PC-9 (cell line): ENCODE results near the gene SERINC5. TPM values are rescaled to one million over a fixed set of nuclear protein-coding genes. Genes with fewer than 3 reads are reported as not detected.
"Not testable (repeated sequence)": the region's sequence is repeated elsewhere in the genome, so short reads cannot be mapped to it uniquely, and the experiment has no call there.

Source experiments
- BruUV-seq: library from RNA; stranded (reverse); fragments of 400-500 nt; replicated peaks from 2 replicates; lab custom pipeline; 2021; lab: Mats Ljungman, UMichigan
- CTCF ChIA-PET: fragments of 300-600 bp; sonication (Branson Sonifier 250); formaldehyde crosslinking; loops from one replicate; lab custom pipeline; 2022; ENCODE audit warnings: antibody characterized with exemption; lab: Charles Lee
- POLR2A ChIA-PET: fragments of 300-600 bp; sonication (Branson Sonifier 250); formaldehyde crosslinking; loops from one replicate; lab custom pipeline; 2022; ENCODE audit warnings: antibody characterized with exemption; ENCODE audit not compliant: unreplicated experiment; lab: Charles Lee
- DNase-seq, 2 experiments: peaks; one replicate each; pipeline versions ENCODE4 v3.0.0 to v3.0.0-alpha.2; 2015 to 2022; ENCODE audit warnings: mixed read lengths in 1 of 2
- H2AFZ ChIP-seq: fragments of 200-600 bp; sonication (generic); 2 replicates; pipeline ENCODE4 v1.8.1; 2017; ENCODE audit warnings: antibody characterized with exemption
- H3F3A ChIP-seq: fragments of 200-600 bp; sonication (generic); 2 replicates; pipeline ENCODE4 v1.8.1; 2017; ENCODE audit warnings: antibody characterized with exemption, mild to moderate bottlenecking, low read depth; ENCODE audit not compliant: insufficient read depth
- H3K27ac ChIP-seq: fragments of 200-600 bp; sonication (generic); 2 replicates; pipeline ENCODE4 v1.6.1; 2016; ENCODE audit warnings: mixed run types
- H3K27me3 ChIP-seq: fragments of 200-600 bp; sonication (generic); 2 replicates; pipeline ENCODE4 v1.6.1; 2016; ENCODE audit warnings: low read depth, mixed run types; ENCODE audit not compliant: insufficient read depth
- H3K36me3 ChIP-seq: fragments of 200-600 bp; sonication (generic); 2 replicates; pipeline ENCODE4 v1.6.1; 2016; ENCODE audit warnings: low read depth, mixed run types
- H3K4me1 ChIP-seq: fragments of 200-600 bp; sonication (generic); replicated peaks from 2 replicates; pipeline ENCODE4 v1.6.1; 2016; ENCODE audit warnings: mixed run types; ENCODE audit not compliant: insufficient read depth
- H3K4me2 ChIP-seq: fragments of 200-600 bp; sonication (generic); 2 replicates; pipeline ENCODE4 v1.6.1; 2017; ENCODE audit warnings: mixed run types
- H3K4me3 ChIP-seq: fragments of 200-600 bp; sonication (generic); 2 replicates; pipeline ENCODE4 v1.6.1; 2016; ENCODE audit warnings: mixed run types
- H3K79me2 ChIP-seq: fragments of 200-600 bp; sonication (generic); 2 replicates; pipeline ENCODE4 v1.6.1; 2017; ENCODE audit warnings: low read depth, mixed run types
- H3K9me2 ChIP-seq: fragments of 200-600 bp; sonication (generic); 2 replicates; pipeline ENCODE4 v1.8.1; 2017; ENCODE audit warnings: mild to moderate bottlenecking; ENCODE audit not compliant: insufficient read depth
- H3K9me3 ChIP-seq: fragments of 200-600 bp; sonication (generic); 2 replicates; pipeline ENCODE4 v1.8.1; 2016; ENCODE audit warnings: low read depth; ENCODE audit not compliant: insufficient read depth
- H4K20me1 ChIP-seq: fragments of 200-600 bp; sonication (generic); 2 replicates; pipeline ENCODE4 v1.8.1; 2017; ENCODE audit not compliant: insufficient read depth
- CTCF ChIP-seq: fragments of 200-600 bp; sonication (generic); conservative IDR thresholded peaks from 2 replicates; pipeline ENCODE4 v1.6.1; 2017; ENCODE audit warnings: mixed run types, antibody characterized with exemption, mild to moderate bottlenecking, moderate library complexity
- EZH2 ChIP-seq: fragments of 200-600 bp; sonication (generic); IDR thresholded peaks from 2 replicates; pipeline ENCODE4 v1.8.0; 2017; ENCODE audit warnings: antibody characterized with exemption, low read depth
- intact Hi-C: fragments of 100-400 bp; cut with micrococcal nuclease; formaldehyde crosslinking; loops from one replicate; pipeline ENCODE4 v1.10.0; 2022; ENCODE audit not compliant: unreplicated experiment
- total RNA-seq: library from RNA; stranded (reverse); gene quantifications from 2 replicates; pipeline ENCODE4 v1.2.3, GENCODE V29; 2021

Gene SERINC5
- total RNA-seq, 1 experiment from 2014 or later, result 68.8 TPM

- no peak overlapping the region for H3K27ac ChIP-seq
- H3K9me2 ChIP-seq, result no peaks in the 10 kb centered on the region
- H4K20me1 ChIP-seq, result no peaks in the 10 kb centered on the region
- TF ChIP-seq EZH2 (no peak), CTCF (no peak)
- ChIA-PET POLR2A (interaction anchor here (0.6 kb wide), 1 partner anchor 17 kb away, joined by 3 read pairs; no protein-coding TSS in a partner anchor), CTCF (interaction anchor here (0.6 to 1.5 kb wide), 2 partner anchors 185 to 649 kb away, joined by 3 to 6 read pairs; no protein-coding TSS in a partner anchor)
- no peaks in the 10 kb centered on the region for H3K36me3 ChIP-seq
- no peak overlapping the region for H3K4me2 ChIP-seq
- H3K79me2 ChIP-seq, result no peaks in the 10 kb centered on the region
- DNase-seq, result no peak
- H3K9me3 ChIP-seq, result no peaks in the 10 kb centered on the region
- no peak overlapping the region for H3K4me3 ChIP-seq
- H3F3A ChIP-seq, result no peaks in the 10 kb centered on the region
- no peak overlapping the region for H2AFZ ChIP-seq
- intact Hi-C loops, result no loop called here
- BruUV-seq, result no TSS peak
- peaks cover 3% of the 10 kb centered on the region; the same call in 1 of the 2 replicates for H3K4me1 ChIP-seq
- H3K27me3 ChIP-seq, result no peaks in the 10 kb centered on the region
Measured at GRCh38 chr5:80277191-80277590, 21.3 kb upstream of the SERINC5 start.

- H3K4me3 ChIP-seq, result no peak overlapping the region
- H3F3A ChIP-seq, result no peaks in the 10 kb centered on the region
- no TSS peak for BruUV-seq
- no peak overlapping the region for H3K27ac ChIP-seq
- H3K27me3 ChIP-seq, result no peaks in the 10 kb centered on the region
- H2AFZ ChIP-seq, result no peak overlapping the region
- H3K9me3 ChIP-seq, result no peaks in the 10 kb centered on the region
- TF ChIP-seq CTCF, result no peak
- TF ChIP-seq EZH2, result no peak
- no peak for DNase-seq
- intact Hi-C loops, result no loop called here
- no peaks in the 10 kb centered on the region for H3K79me2 ChIP-seq
- H3K4me2 ChIP-seq, result no peak overlapping the region
- no peaks in the 10 kb centered on the region for H3K36me3 ChIP-seq
- no peaks in the 10 kb centered on the region for H3K9me2 ChIP-seq
- CTCF ChIA-PET, result no interaction called here
- peaks cover 3% of the 10 kb centered on the region; the same call in 1 of the 2 replicates for H3K4me1 ChIP-seq
- H4K20me1 ChIP-seq, result no peaks in the 10 kb centered on the region
- POLR2A ChIA-PET, result no interaction called here
Measured at GRCh38 chr5:80276186-80276585, 20.3 kb upstream of the SERINC5 start.

- DNase-seq, result no peak
- CTCF ChIA-PET, result interaction anchor here (0.7 kb wide), 1 partner anchor 14 kb away, joined by 5 read pairs; no protein-coding TSS in a partner anchor
- no peaks in the 10 kb centered on the region for H3K36me3 ChIP-seq
Measured at GRCh38 chr5:80275347-80275746, 19.5 kb upstream of the SERINC5 start.

GRCh38 chr5:80270543-80270942 is 14.7 kb upstream of the SERINC5 start:
- H3K9me2 ChIP-seq, H2AFZ ChIP-seq, H3K4me2 ChIP-seq, H3K27ac ChIP-seq, H3K9me3 ChIP-seq, H3K4me3 ChIP-seq, DNase-seq, intact Hi-C loops, H4K20me1 ChIP-seq, BruUV-seq, H3K79me2 ChIP-seq, POLR2A ChIA-PET, H3K36me3 ChIP-seq, H3K27me3 ChIP-seq: not testable (repeated sequence)
- CTCF ChIA-PET, result interaction anchor here (1.2 kb wide), 1 partner anchor 179 kb away, joined by 15 read pairs; no protein-coding TSS in a partner anchor
- Histone ChIP-seq H3F3A (peaks cover 15% of the 10 kb centered on the region; the same call in 1 of the 2 replicates), H3K4me1 (peaks cover 22% of the 10 kb centered on the region)

More at GRCh38 chr5:80275347-80275746, 19.5 kb upstream of the SERINC5 start:
- Histone ChIP-seq H3K4me2 (no peak overlapping the region), H3K4me3 (no peak overlapping the region), H3K9me2 (no peaks in the 10 kb centered on the region), H3F3A (no peaks in the 10 kb centered on the region; the same call in 1 of the 2 replicates), H3K4me1 (peaks cover 3% of the 10 kb centered on the region; the same call in 1 of the 2 replicates), H3K27ac (no peak overlapping the region), H4K20me1 (no peaks in the 10 kb centered on the region), H2AFZ (no peak overlapping the region), H3K27me3 (no peaks in the 10 kb centered on the region), H3K9me3 (no peaks in the 10 kb centered on the region), H3K79me2 (no peaks in the 10 kb centered on the region)
- POLR2A ChIA-PET, result interaction anchor here (0.5 kb wide), 1 partner anchor 19 kb away, joined by 4 read pairs; no protein-coding TSS in a partner anchor
- no TSS peak for BruUV-seq
- TF ChIP-seq CTCF (peak; percentile 50; the same call in 1 of the 2 replicates), EZH2 (no peak)
- intact Hi-C loops, result loop anchor here (1.0 kb wide), 1 partner anchor 184 kb away; no protein-coding TSS in a partner anchor
